Activated CD8-positive, alpha-beta memory T cell treated with anti-CD3 and anti-CD28 coated beads for 4 hours (primary cell): ENCODE data around the gene ARL13B.
"Not testable (repeated sequence)": the region's sequence is repeated elsewhere in the genome, so short reads cannot be mapped to it uniquely, and the experiment has no call there.

ENCODE experiments used
- DNase-seq, 2 donors: peaks; one replicate each; pipeline ENCODE4 v3.0.0-alpha.2; 2020; ENCODE audit warnings: low read depth in 2 of 2

The ARL13B gene

DNA sequence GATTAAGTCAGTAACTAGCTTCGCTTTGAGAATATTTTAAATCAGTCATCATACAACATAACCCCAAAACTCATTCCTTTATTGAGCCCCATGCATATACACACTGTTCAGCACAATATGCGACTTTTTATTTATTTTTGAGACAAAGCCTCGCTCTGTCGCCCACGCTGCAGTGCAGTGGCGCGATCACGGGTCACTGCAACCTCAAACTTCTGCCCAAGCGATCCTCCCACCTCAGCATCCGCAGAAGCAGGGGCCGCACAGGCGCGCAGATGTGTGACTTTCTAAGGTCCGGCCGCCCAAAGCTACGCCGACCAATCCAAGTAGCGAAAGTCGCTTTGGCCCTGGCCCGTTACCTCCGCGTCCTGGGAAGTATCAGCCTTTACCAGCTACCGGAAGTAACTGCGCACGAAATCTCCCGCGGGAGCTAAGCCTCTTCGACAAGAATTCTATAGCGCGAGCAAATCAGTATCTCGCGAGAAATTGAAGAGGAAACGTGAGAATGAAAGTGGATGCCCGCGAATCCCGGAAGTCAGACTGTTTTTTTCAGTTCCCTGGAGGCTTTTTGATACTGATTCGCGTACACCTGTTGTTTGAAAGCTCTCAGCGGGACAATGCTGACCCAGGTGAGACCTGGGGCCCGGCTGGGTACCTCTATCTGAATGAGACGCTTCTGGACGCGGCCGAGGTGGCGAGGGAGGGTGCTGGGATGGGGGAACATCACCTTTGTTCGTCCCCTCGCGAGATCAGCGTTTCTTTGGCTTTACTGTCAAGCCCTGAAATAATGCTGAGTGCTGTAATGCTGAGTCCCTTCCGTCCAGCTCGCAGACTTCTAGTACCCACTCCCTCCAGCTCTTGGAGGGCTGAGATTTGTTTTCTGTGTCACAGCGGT is 82.8 kb downstream of the ARL13B start, which contains the start of the genes DHFR2 and NSUN3:
Gene DHFR2 (minus strand): TSS at position 404 of the 892 bp plus-strand sequence. CDS start 1,405 bp downstream, outside the sequence.
Gene NSUN3 (plus strand): TSS at position 549 of the 892 bp plus-strand sequence. CDS start 66 bp downstream, at position 615.
- DNase-seq: peak; percentile 61 to 72

DNA sequence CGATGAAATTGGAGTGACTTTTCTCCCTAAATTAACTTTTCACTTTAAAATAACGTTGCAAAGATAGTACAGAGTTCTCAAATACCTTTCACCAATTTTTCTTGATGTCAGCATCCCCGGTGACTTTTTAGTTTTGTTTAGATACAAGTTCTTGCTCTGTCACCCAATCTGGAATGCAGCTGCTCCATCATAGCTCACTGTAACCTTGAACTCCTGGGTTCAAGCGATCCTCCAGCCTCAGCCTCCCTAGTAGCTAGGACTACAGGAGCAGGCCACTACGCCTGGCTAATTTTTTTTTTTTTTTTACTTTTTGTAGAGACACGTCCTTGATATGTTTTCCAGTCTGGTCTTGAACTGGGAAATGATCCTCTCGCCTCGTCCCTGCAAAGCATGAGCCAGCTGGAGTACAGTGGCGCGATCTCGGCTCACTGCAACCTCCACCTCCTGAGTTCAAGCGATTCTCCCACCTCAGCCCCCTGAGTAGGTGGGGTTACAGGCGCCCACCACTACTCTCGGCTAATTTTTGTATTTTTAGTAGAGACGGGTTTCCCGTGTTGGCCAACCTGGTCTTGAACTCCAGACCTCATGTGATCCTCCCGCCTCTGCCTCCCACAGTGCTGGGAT is 83.7 kb downstream of the ARL13B start:
- DNase-seq: no peak

GRCh38 chr3:94064243-94064860 is 84.4 kb downstream of the ARL13B start:
- DNase-seq: no peak

DNA sequence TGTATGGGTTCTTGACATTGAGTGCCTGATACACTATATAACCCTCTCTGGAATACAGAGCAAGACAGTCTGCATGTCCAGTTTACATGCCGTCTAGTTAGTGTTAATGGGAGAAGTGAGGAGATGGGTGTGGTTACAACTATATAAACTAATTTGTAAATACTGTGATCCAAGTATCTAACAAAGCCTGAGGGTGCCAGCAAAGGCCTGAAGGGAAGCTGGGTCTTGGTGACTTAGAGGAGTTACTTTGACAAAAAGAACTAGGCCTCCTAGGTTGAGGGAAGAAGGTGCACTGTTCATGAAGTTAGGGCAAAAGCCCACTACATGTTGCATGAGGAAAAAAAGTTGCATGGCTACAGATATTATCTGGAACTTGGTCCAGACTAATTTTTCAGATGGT is 85.2 kb downstream of the ARL13B start:
- no peak for DNase-seq

DNA sequence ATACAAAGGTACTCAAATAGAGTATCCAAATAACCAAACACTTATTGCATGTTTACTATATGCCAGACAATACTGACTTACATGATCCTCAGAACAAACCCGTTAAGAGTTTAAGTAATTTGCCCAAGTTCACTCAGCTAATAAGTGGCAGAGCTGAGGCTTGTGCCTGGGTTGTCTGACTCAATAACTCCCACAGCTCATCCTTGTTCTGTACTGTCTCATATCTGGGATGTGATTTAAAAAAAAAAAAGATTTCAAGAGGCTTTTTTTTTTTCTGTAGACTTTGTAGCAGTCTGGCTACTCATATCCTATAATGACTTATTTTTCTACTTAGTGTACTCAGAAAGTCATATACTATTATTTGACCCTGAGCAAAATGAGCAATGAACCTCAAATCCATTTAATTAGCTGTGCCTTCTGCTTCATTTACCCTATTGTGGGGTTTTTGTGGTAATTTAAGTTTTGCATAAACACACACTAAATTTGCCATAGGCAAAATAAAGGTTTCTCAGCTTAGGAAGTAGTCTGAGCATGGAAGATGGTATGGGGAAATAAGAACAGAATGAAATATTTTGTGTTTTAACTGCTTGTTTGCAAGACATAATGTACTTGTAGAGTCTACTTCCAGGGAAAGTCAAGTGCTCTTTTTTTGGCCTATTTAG is 86.0 kb downstream of the ARL13B start:
- no peak for DNase-seq

DNA sequence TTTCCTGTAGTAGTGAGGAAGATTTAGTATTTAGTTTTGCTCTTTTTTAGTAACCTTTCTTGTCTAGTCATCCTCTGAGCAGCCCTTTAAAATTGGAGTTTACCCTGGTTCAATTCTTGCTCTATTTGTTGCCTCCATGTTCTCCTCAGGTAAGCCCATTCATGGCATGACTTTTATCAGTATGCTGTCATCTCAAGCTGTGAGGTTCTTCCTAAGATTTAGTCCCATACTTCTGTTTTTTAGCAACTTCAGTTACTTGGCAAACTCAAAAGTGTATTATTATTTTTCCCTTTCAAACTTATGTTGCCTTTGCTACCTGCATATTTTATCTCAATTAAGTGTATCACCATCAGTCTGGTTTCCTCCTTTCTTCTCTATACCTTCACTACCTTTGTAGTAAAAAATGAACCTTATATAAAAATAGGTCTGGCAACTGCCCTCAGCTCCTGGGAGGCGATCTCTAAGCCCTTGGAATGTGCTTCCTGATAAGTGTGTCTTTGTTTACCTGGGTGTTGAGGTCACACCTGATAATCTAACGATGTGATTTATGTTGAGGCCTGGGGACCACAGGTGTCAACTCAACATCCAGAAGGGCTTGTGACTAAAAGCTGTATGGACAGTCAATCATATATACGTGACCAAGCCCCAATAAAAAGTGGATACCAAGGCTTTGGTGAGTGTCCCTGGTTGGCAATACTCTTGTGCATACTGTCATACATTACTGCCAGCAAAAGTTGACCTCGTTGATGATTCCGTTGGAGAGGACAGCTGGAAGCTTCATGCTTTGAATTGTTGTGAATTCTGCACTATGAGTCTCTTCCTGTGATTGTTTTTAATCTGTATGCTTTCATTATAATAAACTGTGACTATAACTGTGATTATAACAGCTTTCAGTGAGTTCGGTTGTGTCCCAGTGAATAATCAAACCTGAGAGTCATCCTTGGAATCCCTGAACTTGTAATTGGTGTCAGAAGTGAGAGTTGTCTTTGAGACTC is 86.8 kb downstream of the ARL13B start:
- no peak for DNase-seq

DNA sequence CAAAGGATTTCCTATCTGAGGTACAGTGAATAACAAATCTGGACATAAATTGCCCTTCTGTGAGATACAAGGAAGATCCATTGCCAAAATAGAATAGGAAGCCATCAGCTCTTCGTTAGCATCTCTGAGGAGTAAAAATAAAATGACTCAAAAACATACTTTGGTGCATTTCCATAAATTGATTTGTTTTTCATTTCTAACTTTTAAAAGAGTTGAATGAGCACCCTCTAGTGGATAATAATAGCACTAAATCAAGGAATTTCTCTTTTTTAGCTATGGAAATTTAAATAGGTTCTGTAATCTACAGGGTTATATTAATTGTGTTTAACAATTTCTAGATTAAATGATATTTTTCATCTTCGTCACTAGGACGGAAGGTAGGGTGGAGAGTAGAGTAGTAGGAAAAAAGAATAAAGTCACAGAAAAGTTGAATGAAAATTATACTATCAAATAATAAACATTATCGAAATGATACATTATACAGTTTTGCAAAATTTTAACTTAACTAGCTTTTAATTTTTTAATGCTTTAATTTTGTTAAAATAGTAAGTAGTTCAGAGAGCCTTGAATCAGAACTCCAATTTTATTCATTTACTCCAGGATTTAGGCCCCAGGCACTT is 89.3 kb downstream of the ARL13B start:
- DNase-seq: no peak

DNA sequence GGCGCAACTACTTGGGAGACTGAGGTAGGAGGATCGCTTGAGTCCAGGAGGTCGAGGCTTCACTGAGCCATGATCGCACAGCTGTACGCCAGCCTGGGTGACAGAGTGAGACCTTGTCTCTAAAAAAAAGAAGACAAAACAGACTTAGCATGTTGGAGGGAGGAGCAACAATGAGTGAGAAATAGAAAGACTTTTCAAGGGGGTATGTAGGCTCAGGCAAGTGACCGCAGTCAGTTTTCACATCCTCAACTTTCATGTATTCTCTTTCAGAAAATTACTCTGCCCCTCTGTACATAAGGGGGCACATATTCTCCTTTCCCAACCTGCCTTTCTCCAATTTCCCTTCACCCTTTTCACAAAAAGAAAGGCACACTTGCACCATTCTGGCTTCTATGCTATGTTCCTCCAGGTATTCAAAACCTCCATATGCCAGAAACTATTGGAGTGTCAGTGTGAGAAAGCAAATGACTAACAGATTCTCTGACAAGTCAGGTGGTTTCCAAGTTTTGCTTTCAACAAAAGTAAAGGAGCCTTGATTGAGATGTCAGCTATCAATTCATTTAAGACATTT is 90.5 kb downstream of the ARL13B start:
- no peak for DNase-seq

GRCh38 chr3:94071713-94072284 is 91.8 kb downstream of the ARL13B start:
- DNase-seq: no peak

DNA sequence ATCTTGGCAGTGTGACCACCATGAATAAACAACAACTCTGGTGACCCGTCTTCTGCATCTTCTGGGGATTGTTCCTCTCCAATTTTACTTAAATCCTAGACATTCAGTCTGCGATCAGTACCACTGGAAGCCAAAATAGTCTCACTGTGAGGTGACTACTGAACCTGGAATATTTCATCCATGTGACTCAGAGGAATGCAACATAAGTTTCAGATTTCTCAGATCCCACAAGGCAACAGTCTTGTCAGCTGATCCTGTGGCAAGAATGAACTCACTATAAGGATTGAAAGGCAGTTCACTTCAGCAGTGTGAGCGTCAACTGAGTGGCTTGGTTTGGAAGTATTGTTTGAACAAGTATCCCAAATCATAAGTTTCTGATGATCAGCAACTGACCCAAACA is 96.1 kb downstream of the ARL13B start:
- no peak for DNase-seq

- DNase-seq: not testable (repeated sequence)
Measured at GRCh38 chr3:94080552-94080951, 100.6 kb downstream of the ARL13B start.

GRCh38 chr3:94081884-94082283 is 101.9 kb downstream of the ARL13B start:
- DNase-seq: no peak

DNA sequence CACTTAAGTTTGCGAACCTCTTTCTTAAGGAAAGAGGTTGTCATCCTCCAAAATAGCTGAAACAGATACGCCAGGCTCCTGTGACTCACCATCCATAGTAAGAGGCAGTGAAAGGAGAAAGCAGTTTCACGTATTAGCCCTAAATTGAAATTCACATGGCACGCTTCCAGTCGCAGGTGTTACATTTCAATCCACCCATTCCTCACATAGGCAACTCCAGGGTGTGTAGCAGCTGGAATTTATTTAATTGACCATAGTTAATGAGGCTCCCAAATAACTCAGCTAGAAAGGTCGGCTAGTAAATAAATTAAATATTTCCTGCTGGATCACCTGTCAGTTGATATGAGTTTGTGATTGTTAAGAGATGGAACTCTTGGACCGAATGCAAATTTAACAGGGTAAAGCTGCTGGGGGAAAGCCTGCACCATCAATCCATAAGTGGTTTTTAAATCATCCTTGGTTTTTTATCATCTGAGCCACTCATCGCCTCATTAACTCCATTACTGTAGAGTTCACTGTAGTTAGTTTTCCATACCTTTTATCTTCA is 102.5 kb downstream of the ARL13B start:
- no peak for DNase-seq

DNA sequence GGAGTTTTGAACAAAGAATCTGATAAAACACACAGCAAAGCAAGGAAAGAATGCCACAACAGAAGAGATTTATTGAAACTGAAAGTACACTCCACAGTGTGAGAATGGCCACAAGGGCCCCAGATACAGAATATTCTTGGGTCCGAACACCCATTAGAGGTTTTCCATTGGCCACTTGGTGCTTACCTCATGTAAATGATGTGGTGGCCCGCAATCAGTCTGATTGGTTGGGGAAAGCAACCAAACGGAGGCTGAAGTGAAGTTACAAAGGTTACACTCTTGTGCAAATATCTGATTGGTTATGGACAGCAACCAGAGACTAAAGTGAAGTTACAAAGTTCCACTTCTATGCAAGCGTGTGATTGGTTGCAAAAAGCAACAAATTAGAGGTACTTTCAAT is 103.3 kb downstream of the ARL13B start:
- DNase-seq: no peak

DNA sequence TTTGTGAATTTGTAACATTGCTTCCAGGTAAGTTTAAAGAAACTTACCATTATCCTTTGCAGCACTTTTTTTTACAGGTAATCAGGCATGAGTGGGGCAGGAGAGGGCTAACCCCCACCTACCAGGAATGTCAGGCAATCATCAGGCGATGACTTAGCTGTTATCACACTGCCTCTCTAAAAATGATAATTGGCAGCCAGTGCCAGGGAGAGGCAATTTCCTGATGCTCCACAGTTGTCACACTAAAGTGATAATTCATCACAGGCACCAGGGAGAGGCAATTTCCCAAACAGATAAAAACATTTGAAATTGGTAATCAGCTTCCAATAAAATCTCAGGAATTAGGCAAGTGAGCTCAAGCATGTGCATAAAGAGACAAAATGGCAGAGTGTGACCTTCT is 109.2 kb downstream of the ARL13B start:
- DNase-seq: no peak

DNA sequence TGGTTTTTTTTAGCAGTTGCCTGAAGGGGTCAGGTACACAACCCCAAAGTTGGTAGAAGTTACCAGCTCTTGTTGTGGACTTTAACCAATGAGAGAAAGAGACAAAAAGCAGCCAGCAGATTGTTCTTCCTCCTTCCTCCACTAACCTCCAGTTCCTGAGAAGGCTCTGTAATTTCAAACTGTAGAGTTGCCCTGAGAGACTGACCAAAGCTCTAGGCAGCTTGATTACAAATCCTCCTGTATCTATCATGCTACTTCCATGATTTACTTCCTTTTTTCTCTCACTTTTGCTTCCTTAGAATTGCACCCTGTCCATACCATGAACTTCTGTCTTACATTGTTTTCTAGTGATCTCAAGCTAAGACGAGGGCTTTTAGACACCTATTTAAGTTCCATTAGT is 112.1 kb downstream of the ARL13B start:
- DNase-seq: no peak

DNA sequence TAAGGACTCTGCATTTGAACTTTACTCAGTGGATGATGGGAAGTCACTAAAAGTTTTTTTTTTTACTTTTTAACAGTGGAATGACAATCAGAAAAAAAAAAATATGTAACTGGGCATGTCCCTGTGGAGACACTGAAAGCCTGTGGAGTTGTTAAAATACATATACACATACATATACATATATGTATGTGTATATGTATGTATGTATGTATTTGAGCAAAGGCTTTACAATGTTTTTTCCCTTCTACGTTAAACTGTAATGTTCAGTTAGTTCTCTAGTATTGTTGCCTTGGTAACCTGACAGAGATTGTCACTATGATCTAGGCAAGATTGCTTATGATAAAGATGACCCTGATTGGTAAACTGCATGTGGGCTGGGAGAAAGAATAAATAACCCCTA is 113.2 kb downstream of the ARL13B start:
- DNase-seq: no peak

DNA sequence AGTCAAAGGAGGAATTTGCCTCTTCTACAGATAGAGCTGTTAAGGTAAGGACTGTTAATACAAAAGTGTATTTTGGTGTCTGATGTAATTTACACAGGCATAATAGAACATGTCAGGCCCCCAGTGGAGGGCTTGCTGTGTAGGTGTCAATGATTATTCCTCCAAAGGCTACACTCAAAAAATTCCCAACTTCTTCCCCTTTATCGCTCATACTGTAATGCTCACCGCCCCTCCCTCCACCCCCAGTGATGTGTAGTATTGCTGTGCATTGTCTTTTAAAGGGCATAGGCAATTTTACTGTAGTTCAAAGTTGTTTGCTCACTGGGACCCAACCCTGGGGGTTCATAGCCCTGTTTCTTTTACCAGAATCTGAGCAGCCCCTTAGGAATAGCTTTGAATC is 115.2 kb downstream of the ARL13B start:
- DNase-seq: no peak

DNA sequence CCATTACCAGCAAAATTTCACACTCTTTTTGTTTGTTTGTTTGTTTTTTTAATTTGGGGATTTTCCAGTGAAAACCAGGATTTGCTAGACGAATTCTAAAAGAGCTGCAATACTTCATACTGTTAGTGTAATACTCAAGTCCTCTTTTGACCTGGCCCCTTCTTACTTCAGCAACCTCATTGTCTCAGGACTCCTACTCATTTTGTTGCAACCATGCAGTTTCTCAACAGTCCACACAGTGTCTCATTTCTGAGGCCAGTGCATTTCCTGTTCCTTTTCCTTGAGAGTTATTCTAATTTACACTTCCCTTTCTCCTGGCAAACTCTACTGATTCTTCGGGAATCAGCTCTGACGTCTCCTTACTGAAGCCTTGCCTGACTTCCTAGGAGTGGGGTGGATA is 118.5 kb downstream of the ARL13B start:
- DNase-seq: no peak
